SU-DHL-6 (cell line): ENCODE data around the gene SNX25.
"Not testable (repeated sequence)": the region's sequence is repeated elsewhere in the genome, so short reads cannot be mapped to it uniquely, and the experiment has no call there.

Experiments used
- CTCF ChIP-seq: fragments of 200-600 bp; sonication (generic); IDR thresholded peaks from one replicate; pipeline ENCODE4 v1.5.1; 2017; ENCODE audit warnings: antibody characterized with exemption, mild to moderate bottlenecking, low read length, moderate library complexity; ENCODE audit not compliant: insufficient read depth, poor library complexity, severe bottlenecking
- EZH2phosphoT487 ChIP-seq: fragments of 200-600 bp; sonication (generic), shearing (Covaris generic); conservative IDR thresholded peaks from 2 replicates; pipeline ENCODE4 v1.6.1; 2018; ENCODE audit warnings: mild to moderate bottlenecking, antibody characterized with exemption, low read length, moderate library complexity, mixed read lengths

GRCh38 chr4:185198189-185198588 lies 11.2 kb upstream of the SNX25 start:
- TF ChIP-seq CTCF, EZH2phosphoT487: not testable (repeated sequence)
